H1 (cell line): ENCODE results near the gene SASS6.

Source experiments
- CTCF ChIP-seq, 3 experiments: IDR thresholded peaks; 1 replicate in 2 of 3; 2 replicates in 1 of 3; pipeline versions ENCODE4 v1.5.1 to v1.6.1; 2011; ENCODE audit warnings: low read length in 3 of 3, mild to moderate bottlenecking in 3 of 3, inconsistent platforms in 2 of 3, low read depth in 1 of 3, moderate library complexity in 1 of 3; ENCODE audit not compliant: insufficient read depth in 1 of 3; ENCODE audit errors: control extremely low read depth in 1 of 3
- EZH2 ChIP-seq: fragments of 200-600 bp; sonication (generic); IDR thresholded peaks from 2 replicates; pipeline ENCODE4 v1.7.1; 2012; ENCODE audit warnings: low read depth, mild to moderate bottlenecking, moderate library complexity, low read length, inconsistent platforms; ENCODE audit not compliant: severe bottlenecking
- GTF2F1 ChIP-seq: IDR thresholded peaks from 2 replicates; pipeline ENCODE4 v1.6.1; 2012; ENCODE audit warnings: low read depth, low read length, improper control_type of control experiment, borderline replicate concordance
- JUN ChIP-seq: IDR thresholded peaks from 2 replicates; pipeline ENCODE4 v1.6.1; 2011; ENCODE audit warnings: low read depth, mild to moderate bottlenecking, improper control_type of control experiment, low read length
- SIN3A ChIP-seq, 2 experiments: IDR thresholded peaks in 1 of 2; conservative IDR thresholded peaks in 1 of 2; 2 replicates each; pipeline ENCODE4 v1.6.1; 2011 to 2012; ENCODE audit warnings: low read length in 2 of 2, improper control_type of control experiment in 1 of 2, low read depth in 1 of 2, mild to moderate bottlenecking in 1 of 2
- TAF1 ChIP-seq: IDR thresholded peaks from 2 replicates; pipeline ENCODE4 v1.6.1; 2011; ENCODE audit warnings: mild to moderate bottlenecking, low read depth, low read length
- TBP ChIP-seq: IDR thresholded peaks from 2 replicates; pipeline ENCODE4 v1.6.1; 2011; ENCODE audit warnings: low read depth, low read length, improper control_type of control experiment
- USF2 ChIP-seq: IDR thresholded peaks from 2 replicates; pipeline ENCODE4 v1.6.1; 2011; ENCODE audit warnings: low read length, improper control_type of control experiment
- YY1 ChIP-seq: IDR thresholded peaks from 2 replicates; pipeline ENCODE4 v1.6.1; 2011; ENCODE audit warnings: low read depth, mild to moderate bottlenecking, low read length

DNA sequence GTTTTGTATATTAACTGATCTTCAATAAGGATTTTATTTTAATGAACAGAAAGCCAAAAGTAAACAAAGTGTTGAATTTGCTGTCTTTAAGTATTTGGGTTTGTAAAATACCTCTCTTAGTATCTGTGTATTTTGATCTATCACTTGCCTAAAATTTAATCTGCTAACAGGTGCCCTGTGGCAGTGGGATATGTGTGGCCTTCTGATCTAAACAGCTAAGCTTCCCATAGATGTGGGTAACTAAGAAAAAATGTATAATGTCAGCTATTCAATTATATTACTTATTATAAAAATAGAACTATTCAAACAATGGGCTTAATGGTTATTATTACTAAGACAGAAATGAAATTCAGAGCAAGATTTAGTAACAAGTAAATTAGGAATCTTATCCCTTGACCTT, 30.2 kb upstream of the SASS6 start:
- no peak for TF ChIP-seq YY1
- no peak for TF ChIP-seq TBP
- TF ChIP-seq EZH2, result no peak
- no peak for TF ChIP-seq JUN
- TF ChIP-seq CTCF (IDR thresholded peaks at IDR 0.05; ENCODE audit: control extremely low read depth in 1 of 3, insufficient read depth in 1 of 3, low read depth in 1 of 3, low read length in 3 of 3), result no peak
- TF ChIP-seq GTF2F1, result no peak
- TF ChIP-seq SIN3A (conservative IDR thresholded peaks at IDR 0.05 in 1 of 2, IDR thresholded peaks at IDR 0.05 in 1 of 2; ENCODE audit: low read depth in 1 of 2, low read length in 2 of 2), result no peak
- no peak for TF ChIP-seq TAF1
- no peak for TF ChIP-seq USF2
